ENCODE measurements around the gene BDH2. TPM values are rescaled to one million over a fixed set of nuclear protein-coding genes. Genes with fewer than 3 reads are reported as not detected.
A peak's percentile ranks its signal among the peaks of the same experiment; 100 is the strongest.

Gene BDH2
- total and polyA plus RNA-seq, 2 experiments from 2014 or later, result 86.4 to 137 TPM

- Histone ChIP-seq H3K4me1 (ENCODE audit: insufficient read depth) (no peaks in the 10 kb centered on the region), H2AFZ (no peak overlapping the region), H4K20me1 (ENCODE audit: insufficient read depth, poor library complexity, severe bottlenecking) (no peaks in the 10 kb centered on the region), H3K9me3 (ENCODE audit: low read depth) (no peaks in the 10 kb centered on the region), H3K79me2 (no peaks in the 10 kb centered on the region), H3K36me3 (replicated peaks; ENCODE audit: insufficient read depth, low read depth) (no peaks in the 10 kb centered on the region), H3K4me2 (no peak overlapping the region), H3K27ac (no peak overlapping the region), H3K27me3 (no peaks in the 10 kb centered on the region), H3K9me2 (replicated peaks; ENCODE audit: insufficient read depth) (no peaks in the 10 kb centered on the region), H3K4me3 (no peak overlapping the region)
- TF ChIP-seq CTCF (IDR thresholded peaks at IDR 0.05; ENCODE audit: poor library complexity) (no peak), EZH2 (IDR thresholded peaks at IDR 0.05; ENCODE audit: borderline replicate concordance) (no peak), EZH2phosphoT487 (IDR thresholded peaks at IDR 0.05; ENCODE audit: low read depth, severe bottlenecking, unreplicated experiment) (no peak)
- no peak for DNase-seq (ENCODE audit: low spot score)
- WGBS (ENCODE audit: low lambda C conversion rate, missing lambda C conversion rate), result 85% methylated on average over 3 of the region's 3 CpGs
Observed at GRCh38 chr4:103052145-103052544, 47.5 kb downstream of the BDH2 start.

- 61% methylated on average over 2 of the region's 2 CpGs for WGBS (ENCODE audit: low lambda C conversion rate, missing lambda C conversion rate)
- no peak for DNase-seq (ENCODE audit: low spot score)
- Histone ChIP-seq H2AFZ (no peak overlapping the region), H4K20me1 (ENCODE audit: insufficient read depth, poor library complexity, severe bottlenecking) (no peaks in the 10 kb centered on the region), H3K9me2 (replicated peaks; ENCODE audit: insufficient read depth) (no peaks in the 10 kb centered on the region), H3K27ac (no peak overlapping the region), H3K36me3 (replicated peaks; ENCODE audit: insufficient read depth, low read depth) (no peaks in the 10 kb centered on the region), H3K79me2 (no peaks in the 10 kb centered on the region), H3K4me3 (no peak overlapping the region), H3K4me2 (no peak overlapping the region), H3K4me1 (ENCODE audit: insufficient read depth) (no peaks in the 10 kb centered on the region), H3K27me3 (no peaks in the 10 kb centered on the region), H3K9me3 (ENCODE audit: low read depth) (no peaks in the 10 kb centered on the region)
- TF ChIP-seq EZH2 (IDR thresholded peaks at IDR 0.05; ENCODE audit: borderline replicate concordance), result no peak
- TF ChIP-seq CTCF (IDR thresholded peaks at IDR 0.05; ENCODE audit: poor library complexity), result no peak
- TF ChIP-seq EZH2phosphoT487 (IDR thresholded peaks at IDR 0.05; ENCODE audit: low read depth, severe bottlenecking, unreplicated experiment), result no peak
Observed at GRCh38 chr4:103050736-103051436, 48.7 kb downstream of the BDH2 start.

- Histone ChIP-seq H3K4me2 (no peak overlapping the region), H3K9me2 (replicated peaks; ENCODE audit: insufficient read depth) (no peaks in the 10 kb centered on the region), H2AFZ (no peak overlapping the region), H3K9me3 (ENCODE audit: low read depth) (no peaks in the 10 kb centered on the region), H3K4me1 (ENCODE audit: insufficient read depth) (no peaks in the 10 kb centered on the region), H3K27ac (no peak overlapping the region), H3K4me3 (no peak overlapping the region), H4K20me1 (ENCODE audit: insufficient read depth, poor library complexity, severe bottlenecking) (no peaks in the 10 kb centered on the region), H3K27me3 (no peaks in the 10 kb centered on the region), H3K79me2 (no peaks in the 10 kb centered on the region), H3K36me3 (replicated peaks; ENCODE audit: insufficient read depth, low read depth) (no peaks in the 10 kb centered on the region)
- 42% methylated on average over 5 of the region's 5 CpGs for WGBS (ENCODE audit: low lambda C conversion rate, missing lambda C conversion rate)
- TF ChIP-seq CTCF (IDR thresholded peaks at IDR 0.05; ENCODE audit: poor library complexity) (peak; percentile 65), EZH2phosphoT487 (IDR thresholded peaks at IDR 0.05; ENCODE audit: low read depth, severe bottlenecking, unreplicated experiment) (no peak)
- peak; percentile 62 for DNase-seq (ENCODE audit: low spot score)
Observed at GRCh38 chr4:103046416-103047290, 53.0 kb downstream of the BDH2 start.
